GM19452 (cell line): ENCODE results near the gene GLIS1.

Source experiments
- ATAC-seq: cut with Tn5 transposase; IDR thresholded peaks from one replicate; pipeline ENCODE4 v1.9.1; 2021; ENCODE audit not compliant: unreplicated experiment

Gene GLIS1

DNA sequence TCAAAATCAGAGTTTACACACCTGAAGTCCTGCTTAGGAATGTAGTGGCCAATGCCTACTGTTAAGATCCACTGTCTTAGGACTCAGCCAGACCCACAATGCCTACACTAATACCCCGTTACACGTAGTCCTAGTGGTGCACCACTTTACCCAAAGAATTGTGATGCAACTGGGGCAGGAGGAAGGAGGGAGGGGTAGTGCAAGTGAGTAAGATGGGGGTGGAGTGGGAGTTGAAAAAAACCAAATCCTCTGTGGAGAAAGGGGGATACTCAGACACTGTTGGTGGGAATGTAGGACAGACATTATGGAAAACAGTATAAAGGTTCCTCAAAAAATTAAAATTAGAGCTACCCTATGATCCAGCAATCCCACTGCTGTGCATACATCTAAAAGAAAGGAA, 19.5 kb downstream of the GLIS1 start:
- ATAC-seq: no peak

GRCh38 chr1:53718443-53718842, 20.5 kb downstream of the GLIS1 start:
- no peak for ATAC-seq

DNA sequence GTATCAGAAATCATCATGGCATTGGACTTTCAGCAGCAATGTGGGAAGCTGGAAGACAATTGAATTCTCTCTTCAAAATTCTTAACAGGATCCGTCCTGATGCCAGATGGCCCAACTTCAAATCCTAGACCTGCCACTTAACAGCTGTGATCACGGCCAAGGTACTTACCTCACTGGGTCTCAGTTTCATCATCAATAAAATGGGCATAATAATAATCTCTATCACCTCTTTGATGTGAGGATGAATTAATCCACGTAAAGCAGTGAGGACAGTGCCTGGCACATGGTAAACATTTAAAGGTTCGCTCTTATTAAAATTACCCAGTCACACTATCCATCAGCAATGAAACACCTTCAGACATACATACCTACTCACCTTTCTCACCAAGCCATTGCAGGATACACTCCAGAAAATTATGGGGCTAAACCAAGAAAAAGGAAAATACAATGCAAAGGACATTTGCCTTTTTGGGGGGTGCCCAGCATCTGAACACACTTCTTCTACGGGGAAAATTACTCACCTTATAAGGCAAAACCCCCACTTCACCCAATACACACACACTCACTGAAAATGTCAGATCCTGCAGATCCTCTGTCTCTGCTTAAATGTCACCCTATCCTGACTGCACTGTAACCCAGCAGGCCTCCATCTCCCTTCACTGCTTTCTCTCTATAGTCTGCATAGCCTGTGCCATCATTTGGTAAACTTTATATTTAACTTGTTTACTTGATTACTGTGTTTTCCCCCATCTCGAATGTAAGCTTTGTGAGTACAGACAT, 21.7 kb downstream of the GLIS1 start:
- no peak for ATAC-seq

- ATAC-seq: no peak
These were observed 22.8 kb downstream of the GLIS1 start for GRCh38 chr1:53716150-53716549.

GRCh38 chr1:53715478-53715877, 23.5 kb downstream of the GLIS1 start:
- no peak for ATAC-seq

DNA sequence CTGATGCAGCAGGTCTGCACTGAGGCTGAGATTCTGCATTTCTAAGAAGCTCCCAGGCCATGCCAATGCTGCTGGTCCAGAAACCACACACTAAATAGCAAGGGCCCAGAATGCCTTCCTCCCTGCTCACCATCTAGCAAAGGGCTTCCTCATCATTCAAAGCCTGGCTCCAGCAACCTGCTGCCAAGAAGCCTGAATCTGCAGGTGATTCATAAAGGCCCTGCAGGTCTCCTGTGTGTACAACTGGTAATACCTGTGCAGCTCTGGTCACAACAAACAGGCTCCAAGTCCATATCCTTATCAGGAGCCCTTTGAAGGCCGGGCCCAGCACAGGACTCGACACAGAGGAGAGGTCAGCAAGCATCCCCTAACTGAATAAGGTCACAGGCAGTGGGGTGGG, 26.7 kb downstream of the GLIS1 start:
- no peak for ATAC-seq

GRCh38 chr1:53710584-53710983, 28.4 kb downstream of the GLIS1 start:
- no peak for ATAC-seq

DNA sequence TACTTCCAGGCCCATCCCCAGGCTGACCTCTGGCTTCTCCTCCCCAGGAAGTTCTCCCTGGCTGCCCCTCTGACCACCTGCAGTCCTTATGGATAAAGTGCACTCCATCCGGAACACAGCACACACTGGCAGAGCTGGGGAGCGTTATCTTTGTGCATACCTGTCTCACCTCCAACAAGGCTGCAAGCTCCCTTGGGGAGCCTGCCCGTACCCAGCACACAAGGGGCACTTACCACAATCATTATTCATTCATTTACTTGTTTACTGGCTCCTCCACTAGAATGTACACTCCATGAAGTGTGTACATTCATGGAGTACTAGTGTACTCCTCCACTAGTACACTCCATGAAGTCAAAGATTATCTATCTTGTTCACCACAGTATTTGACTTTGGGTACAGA, 30.3 kb downstream of the GLIS1 start:
- no peak for ATAC-seq

GRCh38 chr1:53706356-53706755, 32.6 kb downstream of the GLIS1 start:
- no peak for ATAC-seq

DNA sequence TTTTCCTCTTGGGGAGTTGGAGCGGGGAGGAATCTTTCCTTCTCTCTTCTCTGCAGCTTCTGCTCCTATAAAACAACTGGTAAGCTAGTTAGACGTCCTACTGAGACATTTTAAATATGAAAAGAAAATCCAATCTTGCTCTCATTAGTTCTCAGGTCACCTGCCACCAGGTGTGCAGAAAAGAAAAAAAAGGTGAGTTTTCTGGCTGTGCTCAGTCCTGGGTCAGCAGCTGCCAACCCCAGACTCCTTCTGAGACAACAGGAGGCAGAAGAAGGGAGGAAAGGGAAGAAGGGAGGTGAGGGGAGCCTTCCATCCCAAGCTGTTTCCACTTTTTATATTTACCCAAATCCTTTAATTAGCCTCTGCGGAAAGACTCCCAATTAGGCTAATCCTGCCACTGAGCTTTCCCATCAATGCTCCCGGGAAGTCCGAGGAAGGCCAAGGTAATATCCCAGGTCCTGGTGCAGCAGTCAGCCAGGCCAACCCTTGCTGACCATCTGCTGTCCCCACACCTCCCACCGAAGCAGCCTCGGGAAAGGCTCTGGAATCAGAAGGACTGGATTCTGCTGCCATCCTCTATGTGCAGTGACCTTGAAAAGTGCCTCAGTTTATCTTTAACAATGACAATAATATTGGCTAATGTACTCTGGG, 33.4 kb downstream of the GLIS1 start:
- ATAC-seq: no peak

DNA sequence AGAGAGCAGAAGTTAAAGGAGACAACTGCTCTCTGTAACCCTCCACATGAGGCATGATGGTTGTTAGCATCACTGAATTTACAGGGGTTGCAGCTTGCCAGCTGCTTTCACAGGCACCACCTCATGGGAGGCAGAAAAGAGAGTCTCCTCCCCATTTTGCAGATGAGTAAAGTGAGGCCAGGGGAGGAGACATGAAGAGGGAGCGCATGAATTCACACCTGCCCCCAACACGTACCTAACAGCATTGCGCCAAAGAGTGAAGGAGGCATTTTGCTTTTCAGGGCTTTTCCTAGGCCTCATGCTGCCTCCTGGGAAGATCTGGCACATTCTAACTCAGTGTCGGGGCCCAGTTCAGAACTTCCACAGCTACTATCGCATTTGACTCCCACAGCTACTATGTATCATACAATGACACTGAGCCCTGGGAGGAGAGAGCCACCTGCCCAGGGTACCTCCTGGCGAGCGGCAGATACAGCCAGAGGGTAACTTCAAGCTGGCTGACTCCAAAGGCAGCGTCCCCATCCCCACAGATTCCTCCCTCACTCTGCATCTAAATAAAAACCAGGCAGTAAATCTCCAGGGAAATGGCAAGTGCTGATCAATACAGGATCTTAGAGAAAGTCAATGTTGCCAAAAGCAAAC, 34.0 kb downstream of the GLIS1 start:
- no peak for ATAC-seq

GRCh38 chr1:53704304-53704703, 34.7 kb downstream of the GLIS1 start:
- ATAC-seq: no peak

GRCh38 chr1:53703174-53703573, 35.8 kb downstream of the GLIS1 start:
- ATAC-seq: no peak

DNA sequence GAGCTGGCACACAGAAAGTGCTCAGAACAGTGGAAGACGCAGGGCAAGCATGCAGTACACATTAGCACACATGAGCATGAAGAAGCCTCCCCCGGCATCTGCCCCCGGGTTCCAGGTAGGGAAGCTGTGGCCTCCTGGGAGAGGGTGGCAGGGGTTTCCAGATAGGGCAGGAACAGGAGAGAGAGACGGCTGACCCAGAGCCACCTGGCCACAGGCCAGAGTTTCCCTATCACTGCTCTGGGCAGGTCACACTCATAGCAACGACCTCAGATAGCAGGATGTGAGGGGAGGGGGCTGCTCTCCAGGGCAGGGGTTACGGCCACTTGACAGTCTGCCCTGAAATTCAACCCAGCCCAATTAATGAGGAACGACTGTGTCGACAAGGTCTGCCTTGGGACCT, 36.6 kb downstream of the GLIS1 start:
- no peak for ATAC-seq

GRCh38 chr1:53700776-53701175, 38.2 kb downstream of the GLIS1 start:
- no peak for ATAC-seq

- ATAC-seq: no peak
These were observed 39.0 kb downstream of the GLIS1 start for GRCh38 chr1:53699981-53700380.

- ATAC-seq: no peak
These were observed 40.5 kb downstream of the GLIS1 start for GRCh38 chr1:53698384-53698980.

GRCh38 chr1:53697721-53698383, 41.1 kb downstream of the GLIS1 start:
- no peak for ATAC-seq

DNA sequence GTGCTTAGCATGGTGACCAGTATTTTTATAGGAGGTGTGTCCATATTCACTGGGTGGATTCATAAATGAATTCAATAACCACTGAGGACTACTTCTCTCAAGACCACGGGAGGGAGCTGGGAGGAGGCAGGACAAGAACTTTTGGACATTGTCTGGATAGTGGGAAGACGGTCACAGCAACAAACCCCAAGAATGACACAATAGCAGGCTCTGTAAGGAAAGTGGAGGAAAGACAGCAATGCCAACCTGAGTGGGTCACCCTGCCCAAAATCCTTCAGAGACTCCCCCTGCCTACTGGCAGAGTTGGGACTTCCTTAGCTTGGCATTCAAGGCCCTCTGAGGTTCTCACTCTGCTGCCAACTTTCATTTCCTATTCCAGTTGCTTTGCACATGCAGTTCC, 42.0 kb downstream of the GLIS1 start:
- ATAC-seq: no peak

- no peak for ATAC-seq
These were observed 42.4 kb downstream of the GLIS1 start for GRCh38 chr1:53696571-53696970.

GRCh38 chr1:53696051-53696450, 42.9 kb downstream of the GLIS1 start:
- ATAC-seq: no peak
